ENCODE results near the gene CHIT1.

The CHIT1 gene

GRCh38 chr1:203229471-203230135 lies at the start of gene CHIT1:
Gene CHIT1 (minus strand): TSS chr1:203229673. CDS start chr1:203229636, 37 bp downstream.
- Histone ChIP-seq H3K36me3 (ENCODE audit: insufficient read depth, insufficient read length, low read length) (no peaks in the 10 kb centered on the region), H3K4me1 (ENCODE audit: insufficient read depth, insufficient read length) (peaks cover 2% of the 10 kb centered on the region), H3K4me3 (ENCODE audit: insufficient read length, low read depth) (no peak within 1 kb of the TSS), H3K27me3 (ENCODE audit: insufficient read depth, insufficient read length) (peaks cover 10% of the 10 kb centered on the region), H3K9ac (ENCODE audit: insufficient read length, low read depth) (no peak within 1 kb of the TSS), H3K9me3 (ENCODE audit: insufficient read depth, low read length) (peaks cover 10% of the 10 kb centered on the region; the same call in 1 of the 2 replicates)
- DNase-seq (ENCODE audit: low read depth, low spot score) = no peak
- TF ChIP-seq YY1 (IDR thresholded peaks at IDR 0.05; ENCODE audit: insufficient read depth, insufficient read length) (no peak), SUZ12 (IDR thresholded peaks at IDR 0.05; ENCODE audit: extremely low read depth, insufficient read depth, insufficient read length) (no peak), ZNF274 (IDR thresholded peaks at IDR 0.05; ENCODE audit: low read depth, low read length) (no peak)

GRCh38 chr1:203278885-203279406 lies 49.5 kb upstream of the CHIT1 start:
- H3K4me1 ChIP-seq (ENCODE audit: insufficient read depth, insufficient read length) = peaks cover 10% of the 10 kb centered on the region
- no peak overlapping the region for H3K4me3 ChIP-seq (ENCODE audit: insufficient read length, low read depth)
- H3K9me3 ChIP-seq (ENCODE audit: insufficient read depth, low read length) = no peaks in the 10 kb centered on the region
- H3K27me3 ChIP-seq (ENCODE audit: insufficient read depth, insufficient read length) = peaks cover 18% of the 10 kb centered on the region
- H3K9ac ChIP-seq (ENCODE audit: insufficient read length, low read depth) = no peak overlapping the region
- TF ChIP-seq SUZ12 (IDR thresholded peaks at IDR 0.05; ENCODE audit: extremely low read depth, insufficient read depth, insufficient read length) (no peak), YY1 (IDR thresholded peaks at IDR 0.05; ENCODE audit: insufficient read depth, insufficient read length) (no peak), ZNF274 (IDR thresholded peaks at IDR 0.05; ENCODE audit: low read depth, low read length) (no peak)
- no peak for DNase-seq (ENCODE audit: low read depth, low spot score)
- no peaks in the 10 kb centered on the region for H3K36me3 ChIP-seq (ENCODE audit: insufficient read depth, insufficient read length, low read length)

- no peak for TF ChIP-seq YY1 (IDR thresholded peaks at IDR 0.05; ENCODE audit: insufficient read depth, insufficient read length)
- no peak for TF ChIP-seq ZNF274 (IDR thresholded peaks at IDR 0.05; ENCODE audit: low read depth, low read length)
- no peak for TF ChIP-seq SUZ12 (IDR thresholded peaks at IDR 0.05; ENCODE audit: extremely low read depth, insufficient read depth, insufficient read length)
- Histone ChIP-seq H3K4me3 (ENCODE audit: insufficient read length, low read depth) (no peak overlapping the region), H3K9me3 (ENCODE audit: insufficient read depth, low read length) (no peaks in the 10 kb centered on the region), H3K9ac (ENCODE audit: insufficient read length, low read depth) (no peak overlapping the region), H3K27me3 (ENCODE audit: insufficient read depth, insufficient read length) (peaks cover 23% of the 10 kb centered on the region), H3K36me3 (ENCODE audit: insufficient read depth, insufficient read length, low read length) (no peaks in the 10 kb centered on the region), H3K4me1 (ENCODE audit: insufficient read depth, insufficient read length) (peaks cover 16% of the 10 kb centered on the region)
- DNase-seq (ENCODE audit: low read depth, low spot score) = no peak
Measured at GRCh38 chr1:203278082-203278884, 48.8 kb upstream of the CHIT1 start.

- H3K27me3 ChIP-seq (ENCODE audit: insufficient read depth, insufficient read length) = peaks cover 35% of the 10 kb centered on the region
- no peaks in the 10 kb centered on the region for H3K36me3 ChIP-seq (ENCODE audit: insufficient read depth, insufficient read length, low read length)
- peaks cover 13% of the 10 kb centered on the region for H3K4me1 ChIP-seq (ENCODE audit: insufficient read depth, insufficient read length)
- TF ChIP-seq SUZ12 (IDR thresholded peaks at IDR 0.05; ENCODE audit: extremely low read depth, insufficient read depth, insufficient read length) (no peak), ZNF274 (IDR thresholded peaks at IDR 0.05; ENCODE audit: low read depth, low read length) (no peak), YY1 (IDR thresholded peaks at IDR 0.05; ENCODE audit: insufficient read depth, insufficient read length) (no peak)
- H3K9ac ChIP-seq (ENCODE audit: insufficient read length, low read depth) = no peak overlapping the region
- no peaks in the 10 kb centered on the region for H3K9me3 ChIP-seq (ENCODE audit: insufficient read depth, low read length)
- no peak for DNase-seq (ENCODE audit: low read depth, low spot score)
- no peak overlapping the region for H3K4me3 ChIP-seq (ENCODE audit: insufficient read length, low read depth)
Measured at GRCh38 chr1:203276916-203277545, 47.6 kb upstream of the CHIT1 start.

- peaks cover 13% of the 10 kb centered on the region for H3K4me1 ChIP-seq (ENCODE audit: insufficient read depth, insufficient read length)
- no peak overlapping the region for H3K4me3 ChIP-seq (ENCODE audit: insufficient read length, low read depth)
- DNase-seq (ENCODE audit: low read depth, low spot score) = no peak
- no peaks in the 10 kb centered on the region for H3K36me3 ChIP-seq (ENCODE audit: insufficient read depth, insufficient read length, low read length)
- TF ChIP-seq ZNF274 (IDR thresholded peaks at IDR 0.05; ENCODE audit: low read depth, low read length) (no peak), SUZ12 (IDR thresholded peaks at IDR 0.05; ENCODE audit: extremely low read depth, insufficient read depth, insufficient read length) (no peak), YY1 (IDR thresholded peaks at IDR 0.05; ENCODE audit: insufficient read depth, insufficient read length) (no peak)
- peaks cover 41% of the 10 kb centered on the region for H3K27me3 ChIP-seq (ENCODE audit: insufficient read depth, insufficient read length)
- no peak overlapping the region for H3K9ac ChIP-seq (ENCODE audit: insufficient read length, low read depth)
- no peaks in the 10 kb centered on the region for H3K9me3 ChIP-seq (ENCODE audit: insufficient read depth, low read length)
Measured at GRCh38 chr1:203276408-203276807, 46.9 kb upstream of the CHIT1 start.

GRCh38 chr1:203275656-203276272 lies 46.3 kb upstream of the CHIT1 start:
- TF ChIP-seq YY1 (IDR thresholded peaks at IDR 0.05; ENCODE audit: insufficient read depth, insufficient read length) = no peak
- TF ChIP-seq SUZ12 (IDR thresholded peaks at IDR 0.05; ENCODE audit: extremely low read depth, insufficient read depth, insufficient read length) = no peak
- no peak for TF ChIP-seq ZNF274 (IDR thresholded peaks at IDR 0.05; ENCODE audit: low read depth, low read length)
- H3K9me3 ChIP-seq (ENCODE audit: insufficient read depth, low read length) = no peaks in the 10 kb centered on the region
- no peak for DNase-seq (ENCODE audit: low read depth, low spot score)
- no peak overlapping the region for H3K9ac ChIP-seq (ENCODE audit: insufficient read length, low read depth)
- H3K4me3 ChIP-seq (ENCODE audit: insufficient read length, low read depth) = no peak overlapping the region
- no peaks in the 10 kb centered on the region for H3K36me3 ChIP-seq (ENCODE audit: insufficient read depth, insufficient read length, low read length)
- peaks cover 41% of the 10 kb centered on the region for H3K27me3 ChIP-seq (ENCODE audit: insufficient read depth, insufficient read length)
- H3K4me1 ChIP-seq (ENCODE audit: insufficient read depth, insufficient read length) = peaks cover 13% of the 10 kb centered on the region

Data from NT2/D1 (cell line).